Osteocyte (in vitro differentiated cells): Measurements from ENCODE around the gene VSIR. TPM values are rescaled to one million over a fixed set of nuclear protein-coding genes. Genes with fewer than 3 reads are reported as not detected.

Experiments used
- DNase-seq: peaks from one replicate; pipeline ENCODE4 v3.0.0; 2021; ENCODE audit warnings: mixed read lengths; ENCODE audit not compliant: unreplicated experiment; ENCODE audit errors: extremely low spot score
- H3K27ac Mint-ChIP-seq: one replicate; pipeline ENCODE4 v1.8.0; 2021; ENCODE audit warnings: mild to moderate bottlenecking, mixed read lengths; ENCODE audit not compliant: unreplicated experiment
- H3K27me3 Mint-ChIP-seq: one replicate; pipeline ENCODE4 v1.8.0; 2021; ENCODE audit warnings: mixed read lengths; ENCODE audit not compliant: unreplicated experiment
- H3K36me3 Mint-ChIP-seq: one replicate; pipeline ENCODE4 v1.8.0; 2021; ENCODE audit warnings: mixed read lengths; ENCODE audit not compliant: unreplicated experiment
- H3K4me1 Mint-ChIP-seq: one replicate; pipeline ENCODE4 v1.8.0; 2021; ENCODE audit warnings: mixed read lengths; ENCODE audit not compliant: unreplicated experiment
- H3K4me3 Mint-ChIP-seq: one replicate; pipeline ENCODE4 v1.8.0; 2021; ENCODE audit warnings: mild to moderate bottlenecking, moderate library complexity, mixed read lengths; ENCODE audit not compliant: unreplicated experiment
- H3K9me3 Mint-ChIP-seq: one replicate; pipeline ENCODE4 v1.8.0; 2021; ENCODE audit warnings: mixed read lengths; ENCODE audit not compliant: unreplicated experiment
- CTCF ChIP-seq: fragments of 200-600 bp; sonication (generic); IDR thresholded peaks from 2 replicates; pipeline ENCODE4 v1.5.0; 2021; ENCODE audit warnings: antibody characterized with exemption, mild to moderate bottlenecking, moderate library complexity
- total RNA-seq: library from RNA; stranded (reverse); gene quantifications from 2 replicates; pipeline ENCODE4 v1.2.1, GENCODE V29; 2021

Gene VSIR
- total RNA-seq, 1 donor from 2014 or later: 0.75 TPM

GRCh38 chr10:71753091-71753959 lies 20.0 kb downstream of the VSIR start:
- H3K4me1 Mint-ChIP-seq: peaks cover 3% of the 10 kb centered on the region
- no peaks in the 10 kb centered on the region for H3K9me3 Mint-ChIP-seq
- no peak overlapping the region for H3K4me3 Mint-ChIP-seq
- H3K36me3 Mint-ChIP-seq: no peaks in the 10 kb centered on the region
- no peak for DNase-seq
- H3K27me3 Mint-ChIP-seq: peaks cover 19% of the 10 kb centered on the region
- no peak for TF ChIP-seq CTCF
- no peak overlapping the region for H3K27ac Mint-ChIP-seq

GRCh38 chr10:71752391-71753090 lies 20.8 kb downstream of the VSIR start:
- TF ChIP-seq CTCF: no peak
- H3K27ac Mint-ChIP-seq: no peak overlapping the region
- H3K36me3 Mint-ChIP-seq: no peaks in the 10 kb centered on the region
- H3K9me3 Mint-ChIP-seq: no peaks in the 10 kb centered on the region
- no peak for DNase-seq
- no peak overlapping the region for H3K4me3 Mint-ChIP-seq
- peaks cover 2% of the 10 kb centered on the region for H3K4me1 Mint-ChIP-seq
- H3K27me3 Mint-ChIP-seq: peaks cover 19% of the 10 kb centered on the region

GRCh38 chr10:71751515-71752224 lies 21.6 kb downstream of the VSIR start:
- Mint-ChIP-seq H3K4me3 (no peak overlapping the region), H3K36me3 (no peaks in the 10 kb centered on the region), H3K27me3 (peaks cover 17% of the 10 kb centered on the region), H3K4me1 (peaks cover 2% of the 10 kb centered on the region), H3K27ac (no peak overlapping the region), H3K9me3 (no peaks in the 10 kb centered on the region)
- TF ChIP-seq CTCF: no peak
- DNase-seq: no peak

- Mint-ChIP-seq H3K9me3 (no peaks in the 10 kb centered on the region), H3K27me3 (peaks cover 10% of the 10 kb centered on the region), H3K4me3 (no peak overlapping the region), H3K4me1 (peaks cover 2% of the 10 kb centered on the region), H3K36me3 (no peaks in the 10 kb centered on the region), H3K27ac (no peak overlapping the region)
- no peak for TF ChIP-seq CTCF
- DNase-seq: no peak
Measured at GRCh38 chr10:71750986-71751385, 22.3 kb downstream of the VSIR start.
